ENCODE data around the gene PIK3R4.

PIK3R4 gene

GRCh38 chr3:130662501-130662996 lies 84.1 kb downstream of the PIK3R4 start:
- Histone ChIP-seq H3K4me1 (ENCODE audit: insufficient read depth, low read length) (no peaks in the 10 kb centered on the region), H3K9me3 (ENCODE audit: low read length) (no peaks in the 10 kb centered on the region), H3K4me3 (ENCODE audit: low read length) (no peak overlapping the region), H3K36me3 (ENCODE audit: insufficient read depth, low read length) (peaks cover 2% of the 10 kb centered on the region), H3K27me3 (ENCODE audit: insufficient read depth, low read length) (no peaks in the 10 kb centered on the region), H2AFZ (ENCODE audit: low read depth, low read length) (no peak overlapping the region)

DNA sequence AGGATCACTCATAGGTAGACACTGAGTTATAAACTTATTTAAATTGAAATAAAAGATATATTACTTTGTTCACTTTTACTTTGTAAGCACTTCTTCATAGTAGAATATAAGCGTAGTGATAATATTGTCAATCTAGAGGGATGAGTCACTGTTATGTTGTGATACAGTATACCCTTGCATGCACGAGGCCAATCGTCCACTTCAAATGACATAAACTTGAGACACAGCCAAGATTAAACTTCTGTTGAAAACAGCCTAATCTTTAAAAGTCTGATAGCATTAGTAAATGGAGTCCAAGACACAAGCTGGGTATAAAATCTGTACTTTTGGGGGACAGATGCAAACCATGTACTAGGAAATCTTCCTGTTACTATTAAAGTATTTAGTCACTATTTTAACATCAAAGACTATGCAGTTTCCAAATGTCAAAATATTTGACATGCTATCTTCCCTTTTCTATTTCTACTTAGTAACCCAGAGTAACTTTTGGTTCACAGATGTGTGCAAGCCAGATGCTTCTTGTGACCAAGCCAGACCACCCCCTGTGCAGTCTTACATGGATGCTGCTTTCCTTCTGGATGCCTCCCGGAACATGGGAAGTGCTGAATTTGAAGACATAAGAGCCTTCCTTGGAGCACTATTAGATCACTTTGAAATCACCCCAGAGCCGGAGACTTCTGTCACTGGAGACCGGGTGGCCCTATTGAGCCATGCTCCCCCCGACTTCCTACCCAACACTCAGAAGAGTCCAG lies 85.3 kb downstream of the PIK3R4 start:
- no peaks in the 10 kb centered on the region for H3K9me3 ChIP-seq (ENCODE audit: low read length)
- H2AFZ ChIP-seq (ENCODE audit: low read depth, low read length) = no peak overlapping the region
- H3K27me3 ChIP-seq (ENCODE audit: insufficient read depth, low read length) = no peaks in the 10 kb centered on the region
- H3K4me1 ChIP-seq (ENCODE audit: insufficient read depth, low read length) = no peaks in the 10 kb centered on the region
- no peak overlapping the region for H3K4me3 ChIP-seq (ENCODE audit: low read length)
- H3K36me3 ChIP-seq (ENCODE audit: insufficient read depth, low read length) = peaks cover 2% of the 10 kb centered on the region

- Histone ChIP-seq H3K4me3 (ENCODE audit: low read length) (no peak overlapping the region), H3K4me1 (ENCODE audit: insufficient read depth, low read length) (no peaks in the 10 kb centered on the region), H3K36me3 (ENCODE audit: insufficient read depth, low read length) (peaks cover 2% of the 10 kb centered on the region), H3K9me3 (ENCODE audit: low read length) (peaks cover 4% of the 10 kb centered on the region), H2AFZ (ENCODE audit: low read depth, low read length) (no peak overlapping the region), H3K27me3 (ENCODE audit: insufficient read depth, low read length) (no peaks in the 10 kb centered on the region)
These were observed 86.7 kb downstream of the PIK3R4 start for GRCh38 chr3:130659911-130660310.

- H3K4me1 ChIP-seq (ENCODE audit: insufficient read depth, low read length) = no peaks in the 10 kb centered on the region
- no peak overlapping the region for H3K4me3 ChIP-seq (ENCODE audit: low read length)
- no peak overlapping the region for H2AFZ ChIP-seq (ENCODE audit: low read depth, low read length)
- H3K36me3 ChIP-seq (ENCODE audit: insufficient read depth, low read length) = peaks cover 2% of the 10 kb centered on the region
- no peaks in the 10 kb centered on the region for H3K27me3 ChIP-seq (ENCODE audit: insufficient read depth, low read length)
- H3K9me3 ChIP-seq (ENCODE audit: low read length) = peaks cover 4% of the 10 kb centered on the region
These were observed 88.0 kb downstream of the PIK3R4 start for GRCh38 chr3:130658678-130659077.

DNA sequence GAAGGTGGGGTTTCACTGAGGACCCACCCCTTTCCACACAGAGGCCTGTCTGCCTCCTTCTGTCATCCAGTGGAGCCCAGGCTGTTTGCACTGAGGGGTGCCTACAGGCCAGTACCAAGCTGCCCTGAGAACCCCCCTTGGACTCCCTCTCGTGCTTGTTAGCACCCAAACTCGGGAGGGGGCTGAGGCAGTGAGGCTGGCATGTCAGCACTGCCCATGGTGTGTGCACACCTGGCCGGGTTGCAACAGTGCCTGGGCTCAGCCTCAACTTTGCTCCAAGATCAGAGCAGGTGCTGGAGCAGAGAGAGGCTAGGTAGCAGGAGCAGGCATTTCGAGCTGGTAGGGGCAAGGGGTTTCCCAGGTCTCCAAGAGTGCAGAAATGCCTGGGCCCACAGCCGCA lies 90.0 kb downstream of the PIK3R4 start:
- peaks cover 4% of the 10 kb centered on the region for H3K9me3 ChIP-seq (ENCODE audit: low read length)
- no peaks in the 10 kb centered on the region for H3K4me1 ChIP-seq (ENCODE audit: insufficient read depth, low read length)
- H3K4me3 ChIP-seq (ENCODE audit: low read length) = no peak overlapping the region
- no peak overlapping the region for H2AFZ ChIP-seq (ENCODE audit: low read depth, low read length)
- H3K36me3 ChIP-seq (ENCODE audit: insufficient read depth, low read length) = peaks cover 2% of the 10 kb centered on the region
- no peaks in the 10 kb centered on the region for H3K27me3 ChIP-seq (ENCODE audit: insufficient read depth, low read length)

DNA sequence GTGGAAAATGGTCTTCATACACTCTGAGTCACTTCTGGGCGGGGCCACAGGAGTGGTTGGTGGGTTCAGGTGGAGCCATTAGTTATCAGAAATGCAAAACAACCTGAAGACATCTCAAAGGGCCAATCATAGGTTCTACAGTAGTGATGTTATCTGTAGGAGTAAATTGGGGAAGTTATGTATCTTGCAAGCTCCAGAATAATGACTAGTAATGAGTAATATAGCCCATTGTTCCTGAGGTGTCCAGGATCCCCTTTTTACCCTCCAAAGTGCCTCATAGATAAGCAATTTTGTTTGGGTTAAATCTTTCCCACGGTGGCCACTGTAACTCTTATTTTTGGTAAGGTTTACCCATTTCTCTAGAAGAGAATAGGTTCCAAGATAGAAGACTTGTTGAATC lies 91.7 kb downstream of the PIK3R4 start:
- Histone ChIP-seq H3K4me1 (ENCODE audit: insufficient read depth, low read length) (no peaks in the 10 kb centered on the region), H3K9me3 (ENCODE audit: low read length) (peaks cover 4% of the 10 kb centered on the region), H2AFZ (ENCODE audit: low read depth, low read length) (no peak overlapping the region), H3K4me3 (ENCODE audit: low read length) (no peak overlapping the region), H3K36me3 (ENCODE audit: insufficient read depth, low read length) (peaks cover 2% of the 10 kb centered on the region), H3K27me3 (ENCODE audit: insufficient read depth, low read length) (no peaks in the 10 kb centered on the region)

- Histone ChIP-seq H3K36me3 (ENCODE audit: insufficient read depth, low read length) (peaks cover 2% of the 10 kb centered on the region), H2AFZ (ENCODE audit: low read depth, low read length) (no peak overlapping the region), H3K9me3 (ENCODE audit: low read length) (peaks cover 4% of the 10 kb centered on the region), H3K27me3 (ENCODE audit: insufficient read depth, low read length) (no peaks in the 10 kb centered on the region), H3K4me3 (ENCODE audit: low read length) (no peak overlapping the region), H3K4me1 (ENCODE audit: insufficient read depth, low read length) (no peaks in the 10 kb centered on the region)
These were observed 92.5 kb downstream of the PIK3R4 start for GRCh38 chr3:130654091-130654490.

DNA sequence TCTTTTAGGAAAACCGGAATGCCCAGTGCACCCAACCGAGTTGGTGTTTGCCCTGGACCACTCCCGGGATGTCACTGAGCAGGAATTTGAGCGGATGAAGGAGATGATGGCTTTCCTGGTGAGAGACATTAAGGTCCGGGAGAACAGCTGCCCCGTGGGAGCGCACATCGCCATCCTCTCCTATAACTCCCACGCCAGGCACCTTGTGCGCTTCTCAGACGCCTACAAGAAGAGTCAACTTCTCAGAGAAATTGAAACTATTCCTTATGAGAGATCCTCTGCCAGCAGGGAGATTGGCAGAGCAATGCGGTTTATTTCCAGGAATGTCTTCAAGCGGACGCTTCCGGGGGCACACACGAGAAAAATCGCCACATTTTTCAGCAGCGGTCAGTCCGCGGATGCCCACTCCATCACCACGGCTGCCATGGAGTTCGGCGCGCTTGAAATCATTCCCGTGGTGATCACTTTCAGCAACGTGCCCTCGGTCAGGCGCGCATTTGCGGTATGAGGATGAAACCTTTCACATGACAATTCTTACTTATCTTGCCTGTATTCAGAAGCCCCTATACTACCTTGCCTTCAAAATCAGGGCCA lies 97.5 kb downstream of the PIK3R4 start:
- Histone ChIP-seq H3K9me3 (ENCODE audit: low read length) (no peaks in the 10 kb centered on the region), H3K4me3 (ENCODE audit: low read length) (no peak overlapping the region), H3K27me3 (ENCODE audit: insufficient read depth, low read length) (no peaks in the 10 kb centered on the region), H3K36me3 (ENCODE audit: insufficient read depth, low read length) (no peaks in the 10 kb centered on the region), H2AFZ (ENCODE audit: low read depth, low read length) (no peak overlapping the region), H3K4me1 (ENCODE audit: insufficient read depth, low read length) (no peaks in the 10 kb centered on the region)

DNA sequence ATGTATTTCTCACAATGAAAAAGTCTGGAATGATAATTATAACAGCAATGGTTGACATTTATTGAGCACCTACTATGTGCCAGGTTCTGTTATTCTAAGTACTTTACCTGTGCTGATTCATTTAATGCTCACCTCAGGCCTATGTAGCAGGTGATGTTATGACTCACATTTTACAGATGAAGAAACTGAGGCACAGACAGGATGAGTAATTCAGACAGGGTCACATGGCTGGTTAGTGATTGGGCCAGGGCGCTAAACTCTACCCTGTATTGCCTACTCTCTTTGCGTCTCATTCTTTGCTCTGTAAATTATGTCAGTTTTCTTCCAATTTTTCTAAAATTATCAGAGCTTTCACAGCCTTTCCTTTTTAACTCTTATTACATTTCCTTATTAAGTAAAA lies 98.3 kb downstream of the PIK3R4 start:
- H2AFZ ChIP-seq (ENCODE audit: low read depth, low read length) = no peak overlapping the region
- H3K27me3 ChIP-seq (ENCODE audit: insufficient read depth, low read length) = no peaks in the 10 kb centered on the region
- H3K9me3 ChIP-seq (ENCODE audit: low read length) = no peaks in the 10 kb centered on the region
- H3K36me3 ChIP-seq (ENCODE audit: insufficient read depth, low read length) = no peaks in the 10 kb centered on the region
- no peaks in the 10 kb centered on the region for H3K4me1 ChIP-seq (ENCODE audit: insufficient read depth, low read length)
- H3K4me3 ChIP-seq (ENCODE audit: low read length) = no peak overlapping the region

DNA sequence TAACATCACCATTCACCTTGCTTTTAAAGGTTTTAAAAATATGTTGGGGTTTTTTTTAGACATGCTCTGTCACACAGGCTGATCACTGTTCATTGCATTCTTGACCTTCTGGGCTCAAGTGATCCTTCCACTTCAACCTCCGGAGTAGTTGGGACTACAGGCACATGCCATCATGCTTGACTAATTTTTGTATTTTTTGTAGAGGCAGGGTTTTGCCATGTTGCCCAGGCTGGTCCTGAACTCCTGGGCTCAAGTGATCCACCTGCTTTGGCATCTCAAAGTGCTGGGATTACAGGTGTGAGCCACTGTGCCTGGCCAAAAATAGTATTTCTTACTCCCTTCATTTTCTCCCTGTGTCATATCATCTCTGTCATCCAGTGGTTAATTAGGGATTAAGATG lies 101.4 kb downstream of the PIK3R4 start:
- Histone ChIP-seq H3K27me3 (ENCODE audit: insufficient read depth, low read length) (no peaks in the 10 kb centered on the region), H2AFZ (ENCODE audit: low read depth, low read length) (no peak overlapping the region), H3K9me3 (ENCODE audit: low read length) (no peaks in the 10 kb centered on the region), H3K4me3 (ENCODE audit: low read length) (no peak overlapping the region), H3K4me1 (ENCODE audit: insufficient read depth, low read length) (no peaks in the 10 kb centered on the region), H3K36me3 (ENCODE audit: insufficient read depth, low read length) (no peaks in the 10 kb centered on the region)

DNA sequence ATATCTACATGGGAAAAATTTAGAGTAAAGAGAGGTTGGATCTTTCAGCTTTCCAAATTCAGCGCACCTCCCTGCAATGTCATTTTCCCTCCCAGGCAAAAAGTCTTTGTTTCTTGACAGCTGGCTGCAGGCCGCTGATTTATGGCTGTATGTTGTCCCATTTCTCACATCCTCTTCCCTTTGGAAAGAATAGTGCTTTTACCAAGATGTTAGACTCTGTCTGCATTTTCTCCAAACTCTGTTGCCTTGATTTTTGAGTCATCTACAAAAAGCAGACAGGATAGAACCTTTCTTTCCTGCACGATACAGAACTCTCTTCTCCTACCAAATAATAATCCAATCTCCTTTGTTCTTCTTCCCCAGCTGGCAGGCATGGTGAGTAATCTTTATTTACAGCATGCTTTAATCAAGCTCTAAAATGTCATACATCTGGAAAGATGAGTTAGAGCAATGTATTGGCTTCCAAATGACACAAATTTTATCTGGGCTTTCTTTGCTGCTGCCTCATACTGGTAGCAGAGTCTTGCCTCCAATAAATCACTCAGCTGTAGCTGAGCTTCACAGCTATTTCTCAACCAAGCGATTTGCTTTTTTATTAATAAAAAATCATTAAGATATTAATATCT lies 101.9 kb downstream of the PIK3R4 start:
- Histone ChIP-seq H3K9me3 (ENCODE audit: low read length) (no peaks in the 10 kb centered on the region), H3K27me3 (ENCODE audit: insufficient read depth, low read length) (no peaks in the 10 kb centered on the region), H3K4me3 (ENCODE audit: low read length) (no peak overlapping the region), H2AFZ (ENCODE audit: low read depth, low read length) (no peak overlapping the region), H3K4me1 (ENCODE audit: insufficient read depth, low read length) (no peaks in the 10 kb centered on the region), H3K36me3 (ENCODE audit: insufficient read depth, low read length) (no peaks in the 10 kb centered on the region)

GRCh38 chr3:130640027-130640426 lies 106.6 kb downstream of the PIK3R4 start:
- Histone ChIP-seq H3K4me1 (ENCODE audit: insufficient read depth, low read length) (no peaks in the 10 kb centered on the region), H2AFZ (ENCODE audit: low read depth, low read length) (no peak overlapping the region), H3K27me3 (ENCODE audit: insufficient read depth, low read length) (no peaks in the 10 kb centered on the region), H3K9me3 (ENCODE audit: low read length) (no peaks in the 10 kb centered on the region), H3K36me3 (ENCODE audit: insufficient read depth, low read length) (no peaks in the 10 kb centered on the region), H3K4me3 (ENCODE audit: low read length) (no peak overlapping the region)

DNA sequence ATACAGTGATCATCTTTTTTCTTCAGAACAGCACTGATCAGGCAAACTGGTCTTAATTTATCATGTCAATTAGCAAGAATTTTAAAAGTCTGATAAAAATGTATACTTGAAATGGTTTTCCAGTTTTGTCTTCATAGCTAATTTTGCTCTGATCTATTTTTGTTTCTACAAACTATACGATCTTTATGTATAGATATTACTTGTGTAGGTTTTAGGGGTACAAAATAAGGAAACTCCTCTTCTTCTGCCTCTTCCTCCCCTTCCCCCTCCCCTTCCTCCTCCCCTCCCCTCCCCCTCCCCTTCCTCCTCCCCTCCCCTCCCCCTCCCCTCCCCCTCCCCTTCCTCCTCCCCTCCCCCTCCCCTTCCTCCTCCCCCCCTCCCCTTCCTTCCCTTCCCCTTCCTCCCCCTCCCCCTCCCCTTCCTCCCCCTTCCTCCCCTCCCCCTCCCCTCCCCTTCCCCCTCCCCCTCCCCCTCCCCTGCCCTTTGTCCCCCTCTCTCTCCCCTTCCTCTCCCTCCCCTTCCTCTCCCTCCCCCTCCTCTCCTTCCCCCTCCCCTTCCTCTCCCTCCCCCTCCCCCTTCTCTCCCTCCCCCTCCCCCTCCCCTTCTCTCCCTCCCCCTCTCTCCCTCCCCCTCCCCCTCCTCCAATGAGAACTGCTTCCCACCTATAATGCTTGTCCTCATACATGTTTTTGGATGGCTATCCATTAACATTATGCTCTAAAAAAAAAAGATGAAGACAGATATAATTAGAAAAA lies 110.0 kb downstream of the PIK3R4 start:
- Histone ChIP-seq H3K4me1 (ENCODE audit: insufficient read depth, low read length) (no peaks in the 10 kb centered on the region), H3K4me3 (ENCODE audit: low read length) (no peak overlapping the region), H2AFZ (ENCODE audit: low read depth, low read length) (no peak overlapping the region), H3K36me3 (ENCODE audit: insufficient read depth, low read length) (no peaks in the 10 kb centered on the region), H3K9me3 (ENCODE audit: low read length) (no peaks in the 10 kb centered on the region), H3K27me3 (ENCODE audit: insufficient read depth, low read length) (no peaks in the 10 kb centered on the region)

All from neuron (in vitro differentiated cells).